SKM-1 (cell line): ENCODE results near the gene FGGY.
A peak's percentile ranks its signal among the peaks of the same experiment; 100 is the strongest.
"Not testable (repeated sequence)": the region's sequence is repeated elsewhere in the genome, so short reads cannot be mapped to it uniquely, and the experiment has no call there.

Experiments
- DNase-seq: peaks from one replicate; lab custom pipeline; 2025; ENCODE audit not compliant: unreplicated experiment; lab: John Stamatoyannopoulos, UW

FGGY gene

DNA sequence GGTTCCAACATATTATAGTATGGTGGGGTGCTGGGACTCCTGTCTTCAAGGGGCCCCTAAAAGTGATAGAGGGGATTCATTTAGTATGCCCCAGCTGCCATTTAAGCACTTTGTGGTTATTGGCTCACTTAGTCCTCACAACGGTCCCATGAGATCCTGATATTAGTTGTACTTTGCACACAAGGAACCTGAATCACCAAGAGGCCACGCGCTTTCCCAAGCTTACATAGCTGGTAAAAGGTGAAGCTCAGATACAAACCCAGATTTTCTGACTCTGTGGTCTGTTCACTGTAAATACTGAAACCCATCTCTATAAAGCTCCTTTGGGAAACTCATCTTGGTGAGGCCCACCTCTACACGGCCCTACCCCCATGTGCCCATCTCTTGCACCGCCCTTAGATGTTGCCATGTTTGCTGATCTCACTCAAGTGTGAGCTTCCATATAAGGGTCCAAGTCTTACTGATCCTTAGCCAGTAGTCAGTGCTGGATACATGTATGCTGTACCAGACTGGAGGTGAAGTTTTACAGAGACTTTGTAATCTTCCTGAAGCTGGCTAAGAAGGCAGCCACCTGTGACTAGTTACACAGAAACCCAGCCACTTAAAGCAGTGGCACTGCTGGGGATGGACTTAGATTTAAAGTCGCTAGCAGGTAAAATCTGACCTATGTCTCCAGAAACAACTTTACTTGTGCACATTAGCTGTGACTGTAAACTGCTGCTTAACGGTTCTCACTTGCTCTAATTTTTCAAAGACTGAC, 393.5 kb downstream of the FGGY start:
- DNase-seq = no peak

DNA sequence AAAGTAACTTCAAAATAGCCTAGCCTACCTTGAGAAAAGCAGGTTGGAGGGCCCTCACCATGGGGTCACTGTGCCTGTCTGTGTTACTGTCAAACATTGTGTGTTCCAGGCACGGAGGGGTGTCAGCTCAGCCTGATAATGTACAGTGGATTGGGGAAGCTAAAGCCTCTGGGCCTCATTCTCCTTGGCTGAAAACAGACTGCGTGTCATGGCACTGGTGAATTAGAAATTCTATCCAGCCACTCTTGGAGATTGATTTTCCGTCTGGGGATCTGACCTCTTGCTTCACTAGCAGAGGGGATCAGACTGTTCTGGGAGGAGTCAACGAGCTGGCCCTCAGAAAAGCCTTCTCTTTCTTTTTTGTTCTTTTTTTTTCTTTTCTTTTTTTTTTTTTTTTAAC, 394.4 kb downstream of the FGGY start:
- DNase-seq = no peak

DNA sequence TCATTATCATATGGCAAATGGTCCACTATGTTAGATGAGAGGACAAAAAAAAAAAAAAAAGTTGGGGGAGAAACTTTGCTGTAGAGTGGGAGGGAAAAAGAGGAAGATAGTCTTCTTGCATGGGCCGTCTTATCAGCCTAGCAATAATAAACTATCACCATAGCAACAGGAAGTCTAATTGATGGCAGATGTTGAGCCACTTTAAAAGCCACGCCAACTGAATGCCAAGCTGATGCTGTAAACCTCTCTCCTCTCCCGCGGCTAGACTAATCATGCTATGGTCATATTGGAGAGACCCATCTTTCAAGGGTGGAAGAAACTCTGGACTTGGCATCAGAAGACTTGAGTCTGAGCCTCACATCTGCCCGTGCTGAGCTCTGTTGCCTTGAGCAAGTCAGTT, 395.7 kb downstream of the FGGY start:
- DNase-seq = peak; percentile 61

DNA sequence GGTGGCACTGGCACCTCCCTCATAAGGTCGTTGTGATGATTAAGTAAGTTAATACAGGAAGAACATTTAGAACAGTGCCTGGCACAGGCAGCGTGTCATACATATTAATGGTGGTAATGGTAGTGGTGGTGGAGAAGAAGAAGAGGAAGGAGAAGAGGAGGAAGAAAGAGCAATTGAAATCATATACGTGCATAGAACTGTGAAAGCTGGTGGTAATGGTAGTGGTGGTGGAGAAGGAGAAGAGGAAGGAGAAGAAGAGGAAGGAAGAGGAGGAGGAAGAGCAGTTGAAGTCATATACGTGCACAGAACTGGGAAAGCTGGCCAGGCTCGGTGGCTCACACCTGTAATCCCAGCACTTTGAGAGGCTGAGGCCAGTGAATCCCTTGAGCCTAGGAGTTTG, 396.5 kb downstream of the FGGY start:
- peak; percentile 64 for DNase-seq

DNA sequence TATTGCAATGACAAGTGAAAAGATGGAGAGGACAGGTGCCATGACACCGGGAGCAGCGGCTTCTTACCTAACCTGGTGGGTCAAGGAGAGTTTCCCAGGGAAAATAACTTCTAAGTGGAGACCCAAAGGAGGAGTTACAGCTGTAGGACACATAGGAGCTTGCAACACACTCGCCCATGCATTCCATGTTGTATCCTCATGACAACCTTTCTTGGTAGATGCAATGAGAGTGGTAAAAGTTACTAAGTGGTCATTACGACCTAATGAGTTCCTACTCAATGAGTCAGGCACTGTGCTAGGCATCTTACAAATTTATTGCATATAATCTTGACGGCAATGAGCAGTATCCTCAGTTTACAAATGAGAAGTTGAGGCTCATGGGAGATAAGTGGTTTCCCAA, 398.4 kb downstream of the FGGY start:
- DNase-seq = no peak

DNA sequence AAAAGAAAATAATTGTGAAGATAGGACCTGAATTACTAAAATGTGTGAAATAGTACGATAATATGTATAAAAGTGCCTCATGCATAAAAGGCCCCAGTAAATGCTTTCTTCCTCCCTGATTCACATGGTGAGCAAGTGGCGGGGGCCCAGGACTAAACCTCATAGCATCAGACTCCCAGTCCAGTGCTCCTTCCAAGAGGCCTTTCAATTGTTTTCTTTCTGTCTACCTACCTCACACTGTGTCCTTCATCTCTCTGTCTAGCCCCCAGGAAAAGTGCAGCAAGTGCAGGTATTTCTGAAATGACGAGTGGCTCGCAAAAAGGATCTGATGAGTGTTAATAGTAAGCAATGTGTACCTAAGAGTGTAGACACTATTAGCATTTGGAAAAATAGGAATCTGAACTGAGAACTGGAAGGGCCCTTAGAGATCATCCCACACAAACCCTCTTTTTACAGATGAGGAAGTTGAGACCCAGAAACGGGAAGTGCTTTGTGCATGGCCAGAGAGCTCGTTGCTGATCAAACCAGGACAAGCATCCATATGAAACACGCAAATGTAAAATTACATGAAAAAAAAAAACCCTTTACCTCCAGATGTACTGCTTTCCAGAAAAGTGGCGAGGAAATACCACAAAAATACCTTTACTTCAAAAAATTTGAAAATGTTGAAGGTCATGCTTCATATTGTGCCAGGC, 399.7 kb downstream of the FGGY start:
- peak; percentile 85 for DNase-seq

DNA sequence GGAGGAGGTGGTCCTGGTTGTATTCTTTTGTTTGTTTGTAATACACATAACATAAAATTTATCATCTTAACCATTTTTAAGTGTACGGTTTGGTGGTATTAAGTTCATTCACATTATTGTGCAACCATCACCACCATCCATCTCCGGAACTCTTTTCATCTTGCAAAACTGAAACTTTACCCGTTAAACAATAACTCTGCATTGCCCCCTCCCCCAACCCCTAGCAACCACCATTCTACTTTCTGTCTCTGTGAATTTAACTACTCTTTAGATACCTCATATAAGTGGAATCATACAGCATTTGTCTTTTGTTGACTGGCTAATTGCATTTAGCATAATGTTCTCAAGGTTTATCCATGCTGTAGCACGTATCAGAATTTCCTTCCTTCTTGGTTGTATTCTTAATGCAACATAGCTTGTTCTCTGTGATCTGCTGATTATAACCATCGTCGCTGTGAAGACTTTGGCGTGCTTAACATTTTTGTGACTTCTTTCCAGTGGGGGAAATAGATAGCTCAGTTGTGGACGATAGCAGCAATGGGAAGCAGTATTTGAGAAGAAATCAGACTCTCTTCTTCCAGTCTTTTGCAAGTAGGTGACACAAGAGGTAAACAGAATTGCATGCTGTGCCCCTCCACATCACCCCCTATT, 400.4 kb downstream of the FGGY start:
- peak; percentile 32 for DNase-seq

DNA sequence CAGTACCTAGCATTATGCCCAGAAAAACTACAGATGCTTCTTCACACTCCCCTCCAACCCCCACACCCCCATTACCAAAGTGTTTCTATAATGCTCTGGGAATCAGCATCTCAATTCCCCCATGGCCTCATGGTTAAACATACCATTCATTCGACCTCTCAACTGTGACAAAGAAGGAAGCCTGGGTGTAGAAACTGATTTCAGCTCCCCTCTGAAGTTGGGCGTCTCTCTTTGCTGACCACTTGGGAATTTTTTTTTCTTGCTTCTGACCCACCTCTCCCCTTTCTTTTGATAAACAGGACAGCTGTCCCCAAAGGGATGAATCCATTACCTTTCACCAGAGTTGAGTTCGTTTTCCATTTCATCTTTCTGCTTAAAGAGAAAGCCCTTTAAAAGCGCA, 401.5 kb downstream of the FGGY start:
- no peak for DNase-seq

DNA sequence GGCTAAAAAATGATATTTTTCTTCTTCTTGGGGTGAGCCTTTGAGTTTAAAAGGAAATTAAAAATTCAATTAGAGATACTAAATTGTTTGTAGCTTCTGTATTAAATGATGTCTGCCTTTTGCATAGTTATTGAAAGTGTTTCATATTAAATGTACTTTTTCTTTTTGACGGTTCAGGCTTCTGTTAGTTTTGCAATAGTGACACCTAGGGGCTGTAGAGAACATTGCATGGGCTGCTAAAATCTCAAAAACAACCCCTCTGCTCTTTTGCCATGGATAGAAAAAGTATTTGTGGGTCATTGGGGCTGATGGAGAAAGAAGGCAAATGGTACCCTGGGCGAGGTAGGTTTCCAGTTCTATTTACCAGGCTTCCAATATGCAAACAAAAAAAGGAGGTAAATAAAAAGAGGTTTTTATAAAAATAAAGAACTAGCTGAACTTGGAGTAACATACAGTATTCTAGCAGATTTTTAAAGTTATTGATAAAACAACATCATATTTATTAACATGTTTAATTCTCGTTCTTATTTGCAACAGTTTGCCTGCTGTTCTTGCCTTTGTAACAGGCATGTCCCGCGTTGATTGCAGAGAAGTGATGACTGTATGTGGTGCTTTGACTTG, 402.4 kb downstream of the FGGY start:
- peak; percentile 17 for DNase-seq

DNA sequence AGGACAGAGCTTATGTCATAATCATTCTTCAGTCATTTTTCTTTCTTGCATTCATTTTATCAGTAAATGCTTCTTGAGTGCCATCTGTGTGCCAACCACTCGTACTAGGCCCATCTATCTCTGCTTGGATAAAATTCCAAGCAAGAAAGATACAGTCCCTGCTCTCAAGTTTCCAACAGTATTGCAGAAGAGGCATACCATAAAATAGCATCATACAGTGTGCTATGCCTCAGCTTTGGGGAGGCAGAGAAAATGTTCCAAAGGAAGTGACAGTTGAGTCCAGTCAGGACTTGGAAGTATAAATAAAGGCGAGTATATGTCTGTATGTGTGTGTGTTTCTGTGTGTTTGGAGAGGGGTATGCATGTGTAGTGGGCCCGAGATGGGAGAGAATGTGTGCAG, 404.5 kb downstream of the FGGY start:
- no peak for DNase-seq

DNA sequence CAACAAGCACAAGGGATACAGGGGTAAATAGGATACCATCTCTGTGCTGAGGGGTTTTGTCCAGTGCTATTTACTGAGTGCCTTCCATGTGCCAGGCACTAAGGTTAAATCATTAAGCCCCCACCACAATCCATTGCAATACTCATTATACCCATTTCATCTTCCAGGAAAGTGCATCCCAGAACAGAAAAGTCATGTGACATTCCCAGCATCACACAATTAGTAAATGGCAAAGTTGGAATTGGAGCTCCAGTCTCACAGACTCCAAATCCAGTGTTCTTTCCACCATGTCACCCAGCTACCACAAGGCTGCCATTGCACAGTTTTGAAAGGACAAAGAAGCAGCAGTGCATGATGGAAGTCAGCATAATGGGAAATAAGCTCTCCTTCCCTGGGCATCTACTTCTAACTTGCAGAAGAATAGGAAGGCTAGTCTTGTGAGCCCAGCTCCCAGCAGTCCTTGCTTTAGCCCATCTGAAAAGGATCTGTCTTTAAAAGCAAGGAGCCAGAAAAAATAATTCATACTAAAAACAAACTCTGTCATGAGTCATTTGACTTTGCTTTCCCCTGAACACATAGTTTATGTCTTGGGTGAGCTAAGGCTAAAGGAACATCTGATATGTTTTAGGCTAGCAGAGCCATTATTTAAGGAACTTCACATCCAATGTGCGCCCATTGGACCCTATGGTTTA, 406.5 kb downstream of the FGGY start:
- DNase-seq = no peak

DNA sequence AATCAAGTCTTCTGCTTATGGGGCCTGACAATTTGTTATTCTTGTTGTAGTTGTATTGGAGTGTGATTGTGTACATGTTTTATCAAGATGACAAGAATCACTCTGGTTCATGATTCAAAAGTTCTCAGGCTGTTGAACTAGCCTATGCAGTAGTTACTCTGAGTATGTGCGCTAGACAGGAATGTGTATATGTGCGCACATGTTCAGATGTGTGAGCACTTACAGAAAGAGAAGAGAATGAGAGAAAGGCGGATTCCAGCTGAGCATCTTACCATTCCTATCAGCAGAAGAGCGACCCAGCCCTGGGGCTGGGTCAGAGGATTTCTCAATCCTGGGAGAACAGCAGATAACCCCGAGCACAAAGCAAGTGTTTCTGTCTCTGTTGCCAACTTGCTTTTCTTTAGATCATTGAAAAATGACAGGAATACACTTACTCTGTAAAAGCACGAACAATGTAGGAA, 407.1 kb downstream of the FGGY start:
- DNase-seq = no peak

DNA sequence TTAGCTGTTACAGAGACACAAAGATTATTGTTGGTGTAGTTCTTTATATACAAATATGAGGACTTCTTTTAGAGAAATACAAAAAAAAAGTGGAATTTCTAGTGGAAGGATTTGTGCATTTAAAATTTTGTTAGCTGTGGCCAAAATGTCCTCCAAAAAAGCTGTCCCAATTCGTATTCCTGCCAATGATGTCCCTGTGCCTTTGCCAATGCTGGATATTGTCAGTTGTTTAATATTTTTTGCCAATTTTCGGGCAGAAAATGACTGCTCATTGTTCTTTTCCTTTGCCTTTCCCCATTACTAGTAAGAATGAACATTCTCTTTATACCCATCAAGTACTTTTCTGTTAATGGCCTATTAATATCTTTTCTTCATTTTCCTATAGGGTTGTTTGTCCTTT, 407.8 kb downstream of the FGGY start:
- DNase-seq = no peak

DNA sequence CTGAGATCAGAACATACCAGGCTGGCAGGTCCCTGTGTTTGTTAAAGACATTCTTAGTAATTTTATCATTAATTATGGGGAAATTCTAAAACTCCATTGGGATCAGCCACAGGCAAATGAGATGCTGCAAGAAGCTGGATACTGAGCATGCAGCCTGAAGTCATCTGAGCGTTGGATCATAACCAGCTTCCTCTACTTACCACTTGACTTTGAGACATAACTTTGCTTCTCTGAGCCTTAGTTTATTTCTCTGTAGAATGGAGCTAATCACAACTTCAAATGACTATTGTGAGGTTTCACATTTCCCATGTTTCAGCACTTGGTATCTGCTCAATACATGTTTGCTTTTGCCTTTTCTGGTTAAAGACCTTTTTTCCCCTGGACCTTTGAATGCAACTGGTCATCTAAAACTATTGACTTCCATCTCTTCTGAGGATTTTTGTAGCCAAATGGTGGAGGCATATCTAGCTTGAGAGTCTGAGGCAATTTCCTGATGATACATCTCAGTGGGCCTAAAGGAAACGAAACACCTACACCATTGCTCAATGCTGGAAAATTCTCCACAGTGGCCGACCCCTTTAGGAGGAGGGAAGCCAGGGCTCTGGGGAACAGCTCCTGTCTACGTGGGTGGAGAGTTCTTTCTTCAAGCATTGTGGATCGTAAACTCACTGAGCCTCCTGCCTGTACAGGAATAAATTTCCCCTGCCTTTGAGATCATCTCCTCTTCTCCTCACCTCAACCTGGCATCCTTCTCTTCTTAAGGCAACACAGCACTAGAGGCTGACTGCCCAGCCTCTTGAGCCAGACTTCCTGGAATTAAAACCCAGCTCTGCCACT, 408.8 kb downstream of the FGGY start:
- no peak for DNase-seq

DNA sequence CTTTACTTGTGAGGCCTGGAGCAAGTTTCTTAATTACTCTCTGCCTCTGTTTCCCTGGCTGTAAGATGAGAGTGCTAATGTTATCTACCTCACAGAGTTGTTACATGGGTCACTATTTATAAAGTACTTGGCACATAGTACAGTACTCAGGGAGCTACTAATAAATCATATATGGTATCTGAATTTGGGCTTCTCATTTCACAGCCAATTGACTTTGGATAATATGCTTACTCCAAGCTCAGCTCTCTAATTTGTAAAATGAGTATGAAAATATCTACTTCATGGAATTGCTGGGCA, 409.4 kb downstream of the FGGY start:
- DNase-seq = no peak

DNA sequence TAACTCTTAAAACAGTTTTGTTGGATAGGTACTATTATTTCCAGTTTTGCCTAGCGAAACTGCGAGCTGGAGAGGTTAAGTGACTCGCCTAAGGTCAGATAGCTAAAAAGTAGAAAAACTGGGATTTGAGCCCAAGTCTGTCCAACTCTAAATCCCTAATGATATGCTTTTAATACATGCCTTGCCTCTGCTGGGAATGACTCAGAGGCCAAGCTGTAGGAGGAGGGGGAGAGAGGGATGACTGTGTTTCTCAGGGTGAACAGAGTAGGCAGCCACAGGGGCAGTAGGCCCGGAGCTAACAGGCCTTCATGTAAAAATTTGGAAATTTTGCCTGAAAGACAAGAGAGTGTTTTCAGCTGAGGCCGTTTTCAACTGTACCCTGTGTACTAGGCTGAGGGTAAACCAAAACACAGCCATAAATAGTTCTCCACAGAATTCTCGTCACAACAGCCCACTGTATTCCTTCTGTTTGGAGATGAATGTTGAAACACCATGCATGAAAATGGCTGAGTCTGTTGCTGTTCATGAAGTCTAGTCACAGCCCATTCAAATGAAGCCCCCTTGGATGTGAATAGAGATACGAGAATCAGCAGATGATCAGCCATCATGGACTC, 410.4 kb downstream of the FGGY start:
- DNase-seq = no peak

DNA sequence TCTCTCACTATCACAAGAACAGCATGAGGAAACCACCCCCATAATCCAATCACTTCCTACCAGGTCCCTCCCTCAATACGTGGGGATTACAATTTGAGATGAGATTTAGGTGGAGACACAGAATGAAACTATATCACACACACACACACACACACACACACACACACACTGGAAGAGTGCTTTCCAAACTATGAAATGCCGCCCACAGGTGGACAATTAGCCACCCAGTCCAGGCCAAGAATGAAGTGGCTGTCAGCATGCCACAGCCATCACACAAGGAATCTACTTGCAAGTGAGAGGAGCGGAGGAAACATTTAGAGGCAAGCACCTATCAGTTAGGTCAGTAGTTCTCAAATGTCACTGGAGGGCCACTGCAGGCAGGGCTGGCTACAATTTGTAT, 412.4 kb downstream of the FGGY start:
- DNase-seq = no peak

DNA sequence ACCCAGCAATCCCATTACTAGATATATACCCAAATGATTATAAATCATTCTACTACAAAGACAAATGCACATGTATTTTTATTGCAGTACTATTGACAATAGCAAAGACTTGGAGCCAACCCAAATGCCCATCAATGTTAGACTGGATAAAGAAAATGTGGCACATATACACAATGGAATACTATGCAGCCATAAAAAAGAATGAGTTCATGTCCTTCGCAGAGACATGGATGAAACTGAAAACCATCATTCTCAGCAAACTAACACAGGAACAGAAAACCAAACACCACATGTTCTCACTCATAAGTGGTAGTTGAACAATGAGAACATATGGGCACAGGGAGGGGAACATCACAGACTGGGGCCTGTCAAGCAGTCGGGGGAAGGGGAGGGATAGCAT, 414.0 kb downstream of the FGGY start:
- not testable (repeated sequence) for DNase-seq

DNA sequence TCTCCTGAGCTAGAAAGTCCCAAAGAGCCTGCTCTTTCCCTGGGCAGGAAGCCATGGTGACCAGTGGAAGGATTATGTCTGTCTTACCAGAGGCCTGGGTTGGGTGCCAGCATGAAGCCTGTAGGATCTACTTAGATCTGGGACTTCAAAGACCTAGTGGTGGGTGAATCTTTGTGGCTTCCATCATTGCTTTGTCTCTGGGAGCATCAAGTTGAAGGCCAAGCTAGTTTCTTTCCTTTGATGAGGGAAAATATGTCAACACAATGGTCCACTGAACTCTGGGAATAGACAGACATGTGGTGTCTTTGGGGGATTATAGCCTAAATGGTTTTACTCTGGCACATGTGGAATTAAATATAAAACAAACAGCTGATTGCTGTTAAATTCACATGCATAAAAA, 417.3 kb downstream of the FGGY start:
- no peak for DNase-seq

DNA sequence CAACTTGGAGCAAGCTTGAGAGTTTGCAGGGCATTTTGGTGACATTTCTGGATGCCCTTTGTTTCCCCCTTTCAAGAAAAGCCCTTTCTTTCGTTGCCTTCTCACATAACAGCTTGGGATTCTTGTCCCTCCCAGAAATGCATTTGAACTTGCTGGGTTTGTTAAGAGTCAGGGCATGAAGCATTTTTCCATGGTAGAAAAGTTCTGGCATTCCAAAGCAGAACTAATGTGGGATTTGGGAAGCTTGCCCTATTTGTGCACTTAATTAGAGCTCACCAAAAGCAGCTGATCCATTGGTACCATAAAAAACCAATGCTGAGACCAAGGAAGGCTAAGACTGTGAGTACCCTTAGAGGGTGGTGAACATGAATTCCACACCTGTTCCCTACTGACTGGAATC, 418.1 kb downstream of the FGGY start:
- no peak for DNase-seq
